Tibial artery (tissue), 4 donors: ENCODE results near the gene F11.
"Not testable (repeated sequence)": the region's sequence is repeated elsewhere in the genome, so short reads cannot be mapped to it uniquely, and the experiment has no call there.

Experiments
- DNase-seq, 2 donors: peaks; one replicate each; pipeline ENCODE4 v3.0.0-alpha.2; 2019
- H3K27ac ChIP-seq, 2 donors: fragments of 200-600 bp; sonication (generic) in 1 of 2; 1 replicate in 1 of 2; 2 replicates in 1 of 2; pipeline ENCODE4 v1.5.1; 2018 to 2019; ENCODE audit warnings: mild to moderate bottlenecking in 1 of 2
- H3K27me3 ChIP-seq, 2 donors: fragments of 200-600 bp; sonication (generic) in 1 of 2; one replicate each; pipeline versions ENCODE4 v1.5.1 to v1.6.0; 2016 to 2019
- H3K36me3 ChIP-seq, 3 donors: fragments of 200-600 bp; sonication (generic) in 2 of 3; one replicate each; pipeline ENCODE4 v1.5.1; 2016 to 2019; ENCODE audit warnings: mild to moderate bottlenecking in 2 of 3
- H3K4me1 ChIP-seq, 4 donors: fragments of 200-600 bp; sonication (generic) in 2 of 4; 1 replicate in 3 of 4; 2 replicates in 1 of 4; pipeline ENCODE4 v1.5.1; 2016 to 2019
- H3K4me3 ChIP-seq, 2 donors: fragments of 200-600 bp; sonication (generic) in 1 of 2; 1 replicate in 1 of 2; 2 replicates in 1 of 2; pipeline ENCODE4 v1.5.1; 2018 to 2019; ENCODE audit warnings: mild to moderate bottlenecking in 2 of 2
- H3K9me3 ChIP-seq, 3 donors: fragments of 200-600 bp; sonication (generic) in 1 of 3; one replicate each; pipeline ENCODE4 v1.5.1; 2016 to 2019
- intact Hi-C: fragments of 100-400 bp; cut with DNase I; formaldehyde crosslinking; loops from one replicate; pipeline ENCODE4 v1.15.0; 2023; ENCODE audit warnings: low total_unique reads
- TF ChIP-seq, protein P1 (sequence below), 2 experiments: fragments of 200-600 bp in 1 of 2; fragments of 450-650 bp in 1 of 2; IDR thresholded peaks; one replicate each; pipeline ENCODE4 v1.5.1; 2017 to 2019; ENCODE audit warnings: antibody characterized with exemption in 2 of 2, mild to moderate bottlenecking in 1 of 2, moderate library complexity in 1 of 2

Gene F11

GRCh38 chr4:186271081-186271678, 5.2 kb downstream of the F11 start:
- TF ChIP-seq, protein P1, sequence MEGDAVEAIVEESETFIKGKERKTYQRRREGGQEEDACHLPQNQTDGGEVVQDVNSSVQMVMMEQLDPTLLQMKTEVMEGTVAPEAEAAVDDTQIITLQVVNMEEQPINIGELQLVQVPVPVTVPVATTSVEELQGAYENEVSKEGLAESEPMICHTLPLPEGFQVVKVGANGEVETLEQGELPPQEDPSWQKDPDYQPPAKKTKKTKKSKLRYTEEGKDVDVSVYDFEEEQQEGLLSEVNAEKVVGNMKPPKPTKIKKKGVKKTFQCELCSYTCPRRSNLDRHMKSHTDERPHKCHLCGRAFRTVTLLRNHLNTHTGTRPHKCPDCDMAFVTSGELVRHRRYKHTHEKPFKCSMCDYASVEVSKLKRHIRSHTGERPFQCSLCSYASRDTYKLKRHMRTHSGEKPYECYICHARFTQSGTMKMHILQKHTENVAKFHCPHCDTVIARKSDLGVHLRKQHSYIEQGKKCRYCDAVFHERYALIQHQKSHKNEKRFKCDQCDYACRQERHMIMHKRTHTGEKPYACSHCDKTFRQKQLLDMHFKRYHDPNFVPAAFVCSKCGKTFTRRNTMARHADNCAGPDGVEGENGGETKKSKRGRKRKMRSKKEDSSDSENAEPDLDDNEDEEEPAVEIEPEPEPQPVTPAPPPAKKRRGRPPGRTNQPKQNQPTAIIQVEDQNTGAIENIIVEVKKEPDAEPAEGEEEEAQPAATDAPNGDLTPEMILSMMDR (IDR thresholded peaks at IDR 0.05) = no peak
- intact Hi-C loops = no loop called here

GRCh38 chr4:186272699-186273391, 6.9 kb downstream of the F11 start:
- intact Hi-C loops = no loop called here
- no peak overlapping the region for H3K4me3 ChIP-seq
- TF ChIP-seq, protein P1 (IDR thresholded peaks at IDR 0.05) = no peak

More at GRCh38 chr4:186271081-186271678, 5.2 kb downstream of the F11 start:
- Histone ChIP-seq H3K36me3 (no peaks in the 10 kb centered on the region), H3K27me3 (peaks cover 0 to 3% of the 10 kb centered on the region in 2 donors), H3K4me3 (no peak overlapping the region), H3K4me1 (no peaks in the 10 kb centered on the region), H3K27ac (no peak overlapping the region), H3K9me3 (no peaks in the 10 kb centered on the region)
- no peak for DNase-seq

DNA sequence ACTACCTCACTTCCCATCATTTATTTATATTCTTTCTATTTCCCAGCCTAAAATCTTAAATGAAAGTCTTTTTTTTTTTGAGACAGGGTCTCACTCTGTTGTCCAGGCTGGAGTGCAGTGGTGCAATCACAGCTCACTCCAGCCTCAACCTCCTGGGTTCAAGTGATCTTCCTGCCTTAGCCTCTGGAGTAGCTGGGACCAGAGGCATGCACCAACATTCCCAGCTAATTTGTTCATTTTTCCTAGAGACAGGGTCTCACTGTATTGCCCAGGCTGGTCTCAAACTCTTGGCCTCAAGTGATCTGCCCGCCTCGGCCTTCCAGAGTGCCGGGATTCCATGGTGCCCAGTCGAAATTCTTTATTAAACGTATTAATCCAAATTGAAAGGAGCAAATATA, 7.4 kb downstream of the F11 start:
- H3K27ac ChIP-seq, DNase-seq, H3K27me3 ChIP-seq, H3K9me3 ChIP-seq, H3K4me3 ChIP-seq, H3K36me3 ChIP-seq, intact Hi-C loops, H3K4me1 ChIP-seq: not testable (repeated sequence)

More at GRCh38 chr4:186272699-186273391, 6.9 kb downstream of the F11 start:
- Histone ChIP-seq H3K4me1 (no peaks in the 10 kb centered on the region), H3K9me3 (no peaks in the 10 kb centered on the region), H3K27ac (no peak overlapping the region), H3K27me3 (peaks cover 0 to 3% of the 10 kb centered on the region in 2 donors), H3K36me3 (no peaks in the 10 kb centered on the region)
- no peak for DNase-seq

DNA sequence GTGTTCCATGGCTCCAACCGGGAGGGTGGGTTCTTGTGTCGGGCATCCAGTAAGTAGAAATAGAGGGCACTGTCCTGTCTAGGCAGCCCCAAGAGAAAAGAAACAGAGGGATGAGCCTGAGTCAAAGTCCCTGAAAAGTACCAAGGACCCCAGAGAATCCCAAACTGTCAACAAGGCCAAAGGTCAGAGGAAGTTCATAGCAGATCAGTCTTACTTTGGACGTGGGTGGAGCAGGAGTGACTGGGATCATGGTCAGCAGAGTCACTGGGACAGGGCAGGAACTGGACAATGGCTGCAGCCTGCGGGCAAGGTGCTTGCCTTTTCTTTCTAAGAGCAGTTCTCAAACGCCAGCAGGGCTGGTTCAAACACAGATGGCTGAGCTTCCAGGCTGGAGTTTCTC, 17.3 kb downstream of the F11 start:
- Histone ChIP-seq H3K4me1 (no peaks in the 10 kb centered on the region), H3K9me3 (no peaks in the 10 kb centered on the region), H3K27me3 (no peaks in the 10 kb centered on the region), H3K36me3 (no peaks in the 10 kb centered on the region), H3K4me3 (no peak overlapping the region), H3K27ac (no peak overlapping the region)
- intact Hi-C loops = no loop called here
- DNase-seq = no peak
- TF ChIP-seq, protein P1 (IDR thresholded peaks at IDR 0.05) = no peak

DNA sequence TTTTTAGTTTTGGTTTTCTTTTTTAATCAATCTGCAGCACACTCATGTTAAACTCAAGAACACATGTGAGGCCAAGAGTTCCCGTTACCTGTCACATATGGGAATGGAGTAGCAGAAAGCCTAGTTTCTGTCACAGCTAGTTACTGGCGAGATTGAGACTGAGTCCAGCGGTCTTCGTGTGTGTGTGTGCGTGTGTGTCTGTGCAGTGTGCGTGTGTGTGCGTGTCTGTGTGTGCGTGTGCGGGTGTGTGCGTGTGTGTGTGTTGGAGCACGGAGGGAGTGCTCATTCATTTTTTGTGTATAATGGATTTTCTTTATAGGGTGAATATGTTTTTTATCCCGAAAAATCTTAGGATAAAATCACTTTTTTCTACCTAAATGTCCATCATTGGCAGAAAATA, 19.2 kb downstream of the F11 start:
- no peak overlapping the region for H3K27ac ChIP-seq
- TF ChIP-seq, protein P1 (IDR thresholded peaks at IDR 0.05) = no peak
- no peaks in the 10 kb centered on the region for H3K4me1 ChIP-seq
- H3K27me3 ChIP-seq = no peaks in the 10 kb centered on the region
- DNase-seq = no peak
- no peaks in the 10 kb centered on the region for H3K36me3 ChIP-seq
- no peaks in the 10 kb centered on the region for H3K9me3 ChIP-seq
- intact Hi-C loops = no loop called here
- no peak overlapping the region for H3K4me3 ChIP-seq

- Histone ChIP-seq H3K4me3 (no peak overlapping the region), H3K4me1 (no peaks in the 10 kb centered on the region), H3K36me3 (no peaks in the 10 kb centered on the region), H3K27ac (no peak overlapping the region), H3K9me3 (no peaks in the 10 kb centered on the region), H3K27me3 (no peaks in the 10 kb centered on the region)
- DNase-seq = no peak
- intact Hi-C loops = no loop called here
- TF ChIP-seq, protein P1 (IDR thresholded peaks at IDR 0.05) = no peak
Observed at GRCh38 chr4:186286581-186286980, 20.6 kb downstream of the F11 start.
